Retinal pigment epithelial cell (primary cell): Measurements from ENCODE around the gene SLC24A3.

ENCODE experiments used
- DNase-seq: peaks from one replicate; pipeline ENCODE4 v3.0.0-alpha.2; 2010; ENCODE audit warnings: low read depth
- H3K4me3 ChIP-seq: 2 replicates; pipeline ENCODE4 v1.5.1; 2011; ENCODE audit warnings: mild to moderate bottlenecking, low read length, control low read depth, moderate library complexity
- TF ChIP-seq, protein P1 (sequence below): conservative IDR thresholded peaks from 2 replicates; pipeline ENCODE4 v1.5.1; 2011; ENCODE audit warnings: low read depth, low read length, control low read depth, inconsistent platforms

SLC24A3 gene

GRCh38 chr20:19440660-19441527, 228.5 kb downstream of the SLC24A3 start:
- no peak for DNase-seq
- no peak overlapping the region for H3K4me3 ChIP-seq
- TF ChIP-seq, protein P1, sequence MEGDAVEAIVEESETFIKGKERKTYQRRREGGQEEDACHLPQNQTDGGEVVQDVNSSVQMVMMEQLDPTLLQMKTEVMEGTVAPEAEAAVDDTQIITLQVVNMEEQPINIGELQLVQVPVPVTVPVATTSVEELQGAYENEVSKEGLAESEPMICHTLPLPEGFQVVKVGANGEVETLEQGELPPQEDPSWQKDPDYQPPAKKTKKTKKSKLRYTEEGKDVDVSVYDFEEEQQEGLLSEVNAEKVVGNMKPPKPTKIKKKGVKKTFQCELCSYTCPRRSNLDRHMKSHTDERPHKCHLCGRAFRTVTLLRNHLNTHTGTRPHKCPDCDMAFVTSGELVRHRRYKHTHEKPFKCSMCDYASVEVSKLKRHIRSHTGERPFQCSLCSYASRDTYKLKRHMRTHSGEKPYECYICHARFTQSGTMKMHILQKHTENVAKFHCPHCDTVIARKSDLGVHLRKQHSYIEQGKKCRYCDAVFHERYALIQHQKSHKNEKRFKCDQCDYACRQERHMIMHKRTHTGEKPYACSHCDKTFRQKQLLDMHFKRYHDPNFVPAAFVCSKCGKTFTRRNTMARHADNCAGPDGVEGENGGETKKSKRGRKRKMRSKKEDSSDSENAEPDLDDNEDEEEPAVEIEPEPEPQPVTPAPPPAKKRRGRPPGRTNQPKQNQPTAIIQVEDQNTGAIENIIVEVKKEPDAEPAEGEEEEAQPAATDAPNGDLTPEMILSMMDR: no peak

GRCh38 chr20:19446246-19446645, 233.8 kb downstream of the SLC24A3 start:
- H3K4me3 ChIP-seq: no peak overlapping the region
- DNase-seq: no peak
- TF ChIP-seq, protein P1: no peak

DNA sequence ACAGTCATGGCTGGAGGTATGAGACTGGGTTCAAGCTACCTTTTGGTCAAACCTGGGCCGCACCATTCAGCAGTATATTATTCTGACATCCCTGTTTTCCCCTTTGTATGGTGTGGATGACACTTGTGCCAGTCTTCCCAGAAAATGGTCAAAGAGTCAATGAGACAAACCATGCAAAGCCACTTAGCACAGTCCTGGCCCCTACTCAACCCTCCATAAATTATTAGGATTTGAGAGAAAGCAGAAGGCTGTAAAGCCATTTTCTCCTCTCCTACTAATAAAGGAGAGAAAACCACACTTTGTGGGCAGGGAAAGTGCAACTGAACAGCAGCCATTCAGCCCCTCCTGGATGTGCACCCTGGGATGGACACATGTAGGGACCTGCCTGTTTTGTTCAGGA, 236.2 kb downstream of the SLC24A3 start:
- no peak for DNase-seq
- no peak overlapping the region for H3K4me3 ChIP-seq
- TF ChIP-seq, protein P1: no peak

- TF ChIP-seq, protein P1: no peak
- no peak overlapping the region for H3K4me3 ChIP-seq
- no peak for DNase-seq
Observed at GRCh38 chr20:19449051-19449450, 236.6 kb downstream of the SLC24A3 start.

GRCh38 chr20:19451231-19451922, 238.9 kb downstream of the SLC24A3 start:
- DNase-seq: no peak
- TF ChIP-seq, protein P1: no peak
- H3K4me3 ChIP-seq: no peak overlapping the region

DNA sequence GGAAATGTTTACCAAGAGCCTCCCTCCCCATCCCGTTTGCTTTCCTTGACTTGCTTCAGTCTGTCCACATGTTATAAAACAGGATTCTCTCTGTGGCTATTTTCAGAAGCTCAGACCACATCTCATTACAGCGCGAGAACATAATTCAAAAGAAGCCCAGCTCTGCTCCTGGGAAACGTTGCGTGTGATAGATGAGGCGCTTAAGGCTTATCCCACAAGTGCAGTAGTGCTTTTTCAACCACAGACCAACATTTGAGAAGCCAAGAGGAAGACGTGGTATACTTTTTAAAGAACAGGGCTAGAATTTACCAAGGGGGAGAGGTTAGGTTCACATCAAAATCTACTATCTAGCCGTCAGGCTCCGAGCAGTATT, 239.5 kb downstream of the SLC24A3 start:
- no peak for DNase-seq

More for the DNA sequence above, 239.5 kb downstream of the SLC24A3 start:
- TF ChIP-seq, protein P1: no peak
- H3K4me3 ChIP-seq: no peak overlapping the region
